HG03135 (cell line): ENCODE results near the gene ATXN1.

ENCODE experiments used
- ATAC-seq: cut with Tn5 transposase; IDR thresholded peaks from one replicate; pipeline ENCODE4 v1.9.1; 2021; ENCODE audit warnings: mild to moderate bottlenecking, moderate library complexity; ENCODE audit not compliant: unreplicated experiment

Gene ATXN1

GRCh38 chr6:16747232-16748024 is 13.8 kb downstream of the ATXN1 start:
- ATAC-seq = no peak

- no peak for ATAC-seq
Measured at GRCh38 chr6:16746812-16747211, 14.4 kb downstream of the ATXN1 start.

- ATAC-seq = no peak
Measured at GRCh38 chr6:16746401-16746800, 14.9 kb downstream of the ATXN1 start.

GRCh38 chr6:16743664-16744210 is 17.5 kb downstream of the ATXN1 start:
- no peak for ATAC-seq

GRCh38 chr6:16742116-16742515 is 19.1 kb downstream of the ATXN1 start:
- no peak for ATAC-seq

GRCh38 chr6:16741112-16742016 is 19.9 kb downstream of the ATXN1 start:
- ATAC-seq = peak; percentile 53

GRCh38 chr6:16740097-16740496 is 21.2 kb downstream of the ATXN1 start:
- ATAC-seq = no peak

- no peak for ATAC-seq
Measured at GRCh38 chr6:16739329-16739801, 21.9 kb downstream of the ATXN1 start.

- no peak for ATAC-seq
Measured at GRCh38 chr6:16737925-16738324, 23.3 kb downstream of the ATXN1 start.

GRCh38 chr6:16736856-16737775 is 24.1 kb downstream of the ATXN1 start:
- no peak for ATAC-seq

GRCh38 chr6:16735014-16735413 is 26.2 kb downstream of the ATXN1 start:
- ATAC-seq = no peak

- no peak for ATAC-seq
Measured at GRCh38 chr6:16733085-16733484, 28.2 kb downstream of the ATXN1 start.

GRCh38 chr6:16731478-16732051 is 29.7 kb downstream of the ATXN1 start:
- ATAC-seq = peak; percentile 85

- ATAC-seq = no peak
Measured at GRCh38 chr6:16730738-16731477, 30.4 kb downstream of the ATXN1 start.

- no peak for ATAC-seq
Measured at GRCh38 chr6:16729744-16730143, 31.5 kb downstream of the ATXN1 start.

- no peak for ATAC-seq
Measured at GRCh38 chr6:16729183-16729691, 32.0 kb downstream of the ATXN1 start.

GRCh38 chr6:16728513-16729182 is 32.6 kb downstream of the ATXN1 start:
- ATAC-seq = no peak

- no peak for ATAC-seq
Measured at GRCh38 chr6:16727996-16728395, 33.3 kb downstream of the ATXN1 start.
